ENCODE data around the gene TSC1.

GRCh38 chr9:132853482-132853881 is 90.9 kb downstream of the TSC1 start:
- TF ChIP-seq CTCF (IDR thresholded peaks at IDR 0.05 in 2 of 3, conservative IDR thresholded peaks at IDR 0.05 in 1 of 3; ENCODE audit: control insufficient read depth in 2 of 3, extremely low read depth in 1 of 3, insufficient read depth in 1 of 3, low read depth in 3 of 3, low read length in 3 of 3) (no peak), POLR2A (IDR thresholded peaks at IDR 0.05; ENCODE audit: low read depth, low read length) (no peak), TAF1 (IDR thresholded peaks at IDR 0.05; ENCODE audit: borderline replicate concordance, low read depth, low read length) (no peak), GABPA (IDR thresholded peaks at IDR 0.05; ENCODE audit: low read depth) (no peak), ZBTB33 (IDR thresholded peaks at IDR 0.05) (no peak), FOXK2 (IDR thresholded peaks at IDR 0.05) (no peak), SMAD1 (IDR thresholded peaks at IDR 0.05; ENCODE audit: low read depth, partially characterized antibody) (no peak), KLF5 (IDR thresholded peaks at IDR 0.05; ENCODE audit: partially characterized antibody) (no peak), FOXM1 (IDR thresholded peaks at IDR 0.05; ENCODE audit: low read depth, low read length) (no peak), IKZF1 (conservative IDR thresholded peaks at IDR 0.05) (no peak)
